HepG2 (cell line): ENCODE results near the gene SEPTIN10. TPM values are rescaled to one million over a fixed set of nuclear protein-coding genes. Genes with fewer than 3 reads are reported as not detected.

Experiments
- ATAC-seq: fragments of 200-7000 bp; cut with Tn5 transposase; 3 replicates; pipeline ENCODE4 v1.9.1; 2020; ENCODE audit warnings: mild to moderate bottlenecking, moderate library complexity
- BruUV-seq: library from RNA; stranded (reverse); fragments of 400-500 nt; replicated peaks from 2 replicates; lab custom pipeline; 2021; lab: Mats Ljungman, UMichigan
- CTCF ChIA-PET: fragments of 300-600 bp; formaldehyde crosslinking; extraction: SDS; loops from one replicate; lab custom pipeline; 2021; ENCODE audit warnings: low total read pairs, inconsistent platforms, low intra/inter-chr PET ratio; lab: Yijun Ruan, JAX
- POLR2A ChIA-PET: fragments of 350-600 bp; sonication (Branson Sonifier 250); formaldehyde crosslinking; loops from one replicate; lab custom pipeline; 2020; ENCODE audit warnings: antibody characterized with exemption, inconsistent platforms; lab: Yijun Ruan, JAX
- DNase-seq: peaks from one replicate; pipeline ENCODE4 v3.0.0-alpha.2; 2015; ENCODE audit warnings: low spot score
- FAIRE-seq: peaks from 3 replicates; lab custom pipeline; 2011; peaks lifted over from hg19 to GRCh38; lab: Jason Lieb, UNC
- H2AFZ ChIP-seq: one replicate; pipeline ENCODE4 v1.6.1; 2011; ENCODE audit warnings: low read length, inconsistent platforms
- H3K27ac ChIP-seq: fragments of 300-600 bp; 3 replicates; pipeline ENCODE4 v1.8.0; 2011; ENCODE audit warnings: mixed run types, mild to moderate bottlenecking, mixed read lengths, low read length, inconsistent platforms; ENCODE audit not compliant: insufficient read depth; ENCODE audit errors: extremely low read length
- H3K27me3 ChIP-seq, 2 experiments: fragments of 200-600 bp in 1 of 2; 2 replicates in 1 of 2; 3 replicates in 1 of 2; pipeline versions ENCODE4 v1.6.0 to v1.8.0; 2011; ENCODE audit warnings: low read length in 2 of 2, mild to moderate bottlenecking in 2 of 2, moderate library complexity in 2 of 2, inconsistent platforms in 1 of 2; ENCODE audit not compliant: insufficient read depth in 2 of 2, control insufficient read depth in 1 of 2
- H3K36me3 ChIP-seq, 2 experiments: fragments of 200-600 bp in 1 of 2; replicated peaks in 1 of 2; 2 replicates in 1 of 2; 3 replicates in 1 of 2; pipeline versions ENCODE4 v1.5.1 to v1.8.0; 2011; ENCODE audit warnings: low read length in 2 of 2, inconsistent platforms in 1 of 2; ENCODE audit not compliant: insufficient read depth in 2 of 2, control insufficient read depth in 1 of 2
- H3K4me1 ChIP-seq: 2 replicates; pipeline ENCODE4 v1.5.1; 2012; ENCODE audit warnings: low read length, inconsistent platforms; ENCODE audit not compliant: insufficient read depth
- H3K4me2 ChIP-seq: 2 replicates; pipeline ENCODE4 v1.6.0; 2011; ENCODE audit warnings: low read depth, low read length, inconsistent platforms
- H3K4me3 ChIP-seq, 3 experiments: fragments of 200-600 bp in 1 of 3; sonication (generic), shearing (Covaris generic) in 1 of 3; replicated peaks in 1 of 3; 2 replicates each; pipeline ENCODE4 v1.5.1; 2011 to 2016; ENCODE audit warnings: low read length in 3 of 3, inconsistent platforms in 2 of 3, low read depth in 2 of 3, mild to moderate bottlenecking in 2 of 3, control low read depth in 1 of 3, mixed read lengths in 1 of 3; ENCODE audit not compliant: insufficient read depth in 1 of 3
- H3K79me2 ChIP-seq: one replicate; pipeline ENCODE4 v1.6.1; 2011; ENCODE audit warnings: low read length, inconsistent platforms; ENCODE audit not compliant: insufficient read depth
- H3K9ac ChIP-seq: 2 replicates; pipeline ENCODE4 v1.6.0; 2011; ENCODE audit warnings: mild to moderate bottlenecking, low read depth, low read length, inconsistent platforms; ENCODE audit not compliant: insufficient read depth
- H3K9me3 ChIP-seq: 2 replicates; pipeline ENCODE4 v1.5.1; 2012; ENCODE audit warnings: mild to moderate bottlenecking, low read length
- H4K20me1 ChIP-seq: 2 replicates; pipeline ENCODE4 v1.6.0; 2011; ENCODE audit warnings: inconsistent platforms, mild to moderate bottlenecking, low read length, moderate library complexity; ENCODE audit not compliant: insufficient read depth
- ATAD3A ChIP-seq: sonication (generic); formaldehyde crosslinking; IDR thresholded peaks from 2 replicates; pipeline ENCODE4 v1.4.0; 2020; ENCODE audit warnings: missing genetic modification reagents
- ATF7 ChIP-seq, 2 experiments: fragments of 450-650 bp in 1 of 2; sonication (generic) in 1 of 2; formaldehyde crosslinking in 1 of 2; IDR thresholded peaks; 2 replicates each; pipeline versions ENCODE4 v1.4.0 to v1.6.1; 2016 to 2020; ENCODE audit warnings: antibody characterized with exemption in 1 of 2, mild to moderate bottlenecking in 1 of 2, missing genetic modification reagents in 1 of 2
- EEA1 ChIP-seq: sonication (generic); formaldehyde crosslinking; IDR thresholded peaks from 2 replicates; pipeline ENCODE4 v1.5.1; 2020; ENCODE audit warnings: mild to moderate bottlenecking, missing genetic modification reagents, borderline replicate concordance
- MEIS1 ChIP-seq: sonication (generic); formaldehyde crosslinking; IDR thresholded peaks from 2 replicates; pipeline ENCODE4 v1.9.0; 2021; ENCODE audit warnings: mild to moderate bottlenecking, missing genetic modification reagents, moderate library complexity, borderline replicate concordance
- MIXL1 ChIP-seq: IDR thresholded peaks from 2 replicates; pipeline ENCODE4 v1.6.1; 2016
- POLR2A ChIP-seq, 2 experiments: IDR thresholded peaks; 2 replicates each; pipeline ENCODE4 v1.6.1; 2011; ENCODE audit warnings: low read depth in 2 of 2, low read length in 2 of 2, mild to moderate bottlenecking in 1 of 2, moderate library complexity in 1 of 2; ENCODE audit not compliant: insufficient read depth in 1 of 2
- PTBP1 ChIP-seq: fragments of 200-400 bp; formaldehyde crosslinking; IDR thresholded peaks from 2 replicates; pipeline ENCODE4 v1.6.1; 2018; ENCODE audit warnings: low read length, low read depth; ENCODE audit not compliant: poor library complexity, severe bottlenecking
- REL ChIP-seq: sonication (generic); formaldehyde crosslinking; conservative IDR thresholded peaks from 2 replicates; pipeline ENCODE4 v1.8.0; 2022; ENCODE audit warnings: mild to moderate bottlenecking, missing genetic modification reagents, moderate library complexity
- TBP ChIP-seq: sonication (generic); formaldehyde crosslinking; IDR thresholded peaks from 2 replicates; pipeline ENCODE4 v1.5.0; 2020; ENCODE audit warnings: missing genetic modification reagents
- ZMAT3 ChIP-seq: sonication (generic); formaldehyde crosslinking; conservative IDR thresholded peaks from 2 replicates; pipeline ENCODE4 v1.7.0; 2021; ENCODE audit warnings: missing genetic modification reagents
- ZNF337 ChIP-seq: sonication (generic); formaldehyde crosslinking; IDR thresholded peaks from 2 replicates; pipeline ENCODE4 v1.5.1; 2020; ENCODE audit warnings: missing genetic modification reagents, low read depth, mild to moderate bottlenecking, borderline replicate concordance
- ZNF644 ChIP-seq: IDR thresholded peaks from 2 replicates; pipeline ENCODE4 v1.6.1; 2016; ENCODE audit warnings: low read depth
- whole genome bisulfite sequencing: methylation state at CpG from one replicate; pipeline ENCODE4 v1.1.6; 2017; ENCODE audit warnings: low lambda C conversion rate; 5-methylcytosine and 5-hydroxymethylcytosine counted together
- in situ Hi-C: cut with HindIII; loops from 2 replicates; pipeline ENCODE4 v1.10.0; 2017; ENCODE audit warnings: low pct_unique_long_range_greater_than_20kb; ENCODE audit not compliant: extremely low pct_ligation_motif_present
- intact Hi-C: fragments of 100-400 bp; cut with micrococcal nuclease; formaldehyde crosslinking; loops from one replicate; pipeline ENCODE4 v1.10.0; 2022; ENCODE audit not compliant: unreplicated experiment
- polyA plus RNA-seq, 8 experiments: library from polyadenylated mRNA; depleted of rRNA in 3 of 8; stranded (reverse) in 7 of 8; unstranded in 1 of 8; fragments of >200 nt; fragmentation: Illumina TruSeq in 4 of 8; extraction: Trizol in 4 of 8; gene quantifications; 2 replicates each; pipeline versions ENCODE4 v1.2.1 to v1.2.3, GENCODE V29; 2011 to 2016; ENCODE audit warnings: low read depth in 4 of 8, missing spikeins in 1 of 8, mixed read lengths in 1 of 8; ENCODE audit not compliant: insufficient read depth in 1 of 8
- total RNA-seq, 5 experiments: library from RNA; depleted of rRNA; stranded (reverse); fragments of >200 nt; fragmentation: Illumina TruSeq; extraction: Trizol; gene quantifications; 2 replicates each; pipeline ENCODE4 v1.2.3, GENCODE V29; 2016; ENCODE audit warnings: low read depth in 1 of 5
- TF ChIP-seq, protein P1 (sequence below): sonication (generic); formaldehyde crosslinking; IDR thresholded peaks from 2 replicates; pipeline ENCODE4 v1.8.0; 2023; ENCODE audit warnings: mild to moderate bottlenecking, missing genetic modification reagents
- TF ChIP-seq, protein P2 (sequence below): sonication (generic); formaldehyde crosslinking; IDR thresholded peaks from 2 replicates; pipeline ENCODE4 v1.4.0; 2020; ENCODE audit warnings: missing genetic modification reagents, borderline replicate concordance
- TF ChIP-seq, protein P3 (sequence below): sonication (generic); formaldehyde crosslinking; IDR thresholded peaks from 2 replicates; pipeline ENCODE4 v1.4.0; 2020; ENCODE audit warnings: missing genetic modification reagents
- TF ChIP-seq, protein P4 (sequence below): sonication (generic); formaldehyde crosslinking; IDR thresholded peaks from 2 replicates; pipeline ENCODE4 v1.5.0; 2020; ENCODE audit warnings: mild to moderate bottlenecking, missing genetic modification reagents

Gene SEPTIN10
- total and polyA plus RNA-seq, 2 of the 13 experiments (the other 11 are each of a cell fraction or from before 2014, with no cell fraction given): 45.8 to 67.5 TPM

DNA sequence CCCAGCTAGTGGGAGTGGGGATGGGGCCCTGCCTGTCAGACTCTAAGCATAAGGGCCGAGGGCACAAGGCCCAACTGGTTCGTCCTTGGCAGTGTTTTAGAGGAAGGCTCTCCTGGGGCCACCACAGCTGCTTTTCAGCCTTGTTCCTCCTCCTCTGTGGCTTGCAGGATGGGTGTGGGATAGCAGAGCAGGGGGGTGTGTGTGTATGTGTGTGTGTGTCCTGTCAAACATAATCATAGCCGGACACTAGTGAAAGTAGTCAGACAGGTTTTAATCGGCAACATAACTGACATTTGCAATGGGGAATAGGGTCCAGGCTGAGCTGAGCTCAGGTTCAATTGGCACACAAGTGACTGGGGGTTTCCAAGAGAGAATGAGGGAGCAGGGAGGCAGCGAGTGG is 114.2 kb downstream of the SEPTIN10 start:
- H3K4me1 ChIP-seq: no peaks in the 10 kb centered on the region
- FAIRE-seq (no peak), DNase-seq (no peak), ATAC-seq (no peak)
- no peaks in the 10 kb centered on the region for H3K79me2 ChIP-seq
- H2AFZ ChIP-seq: no peak overlapping the region
- no peaks in the 10 kb centered on the region for H4K20me1 ChIP-seq
- TF ChIP-seq, protein P1, sequence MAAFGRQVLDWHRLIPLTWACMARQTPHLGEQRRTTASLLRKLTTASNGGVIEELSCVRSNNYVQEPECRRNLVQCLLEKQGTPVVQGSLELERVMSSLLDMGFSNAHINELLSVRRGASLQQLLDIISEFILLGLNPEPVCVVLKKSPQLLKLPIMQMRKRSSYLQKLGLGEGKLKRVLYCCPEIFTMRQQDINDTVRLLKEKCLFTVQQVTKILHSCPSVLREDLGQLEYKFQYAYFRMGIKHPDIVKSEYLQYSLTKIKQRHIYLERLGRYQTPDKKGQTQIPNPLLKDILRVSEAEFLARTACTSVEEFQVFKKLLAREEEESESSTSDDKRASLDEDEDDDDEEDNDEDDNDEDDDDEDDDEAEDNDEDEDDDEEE (CRISPR knock-in tag): no peak
- no peak for TF ChIP-seq REL
- TF ChIP-seq, protein P2, sequence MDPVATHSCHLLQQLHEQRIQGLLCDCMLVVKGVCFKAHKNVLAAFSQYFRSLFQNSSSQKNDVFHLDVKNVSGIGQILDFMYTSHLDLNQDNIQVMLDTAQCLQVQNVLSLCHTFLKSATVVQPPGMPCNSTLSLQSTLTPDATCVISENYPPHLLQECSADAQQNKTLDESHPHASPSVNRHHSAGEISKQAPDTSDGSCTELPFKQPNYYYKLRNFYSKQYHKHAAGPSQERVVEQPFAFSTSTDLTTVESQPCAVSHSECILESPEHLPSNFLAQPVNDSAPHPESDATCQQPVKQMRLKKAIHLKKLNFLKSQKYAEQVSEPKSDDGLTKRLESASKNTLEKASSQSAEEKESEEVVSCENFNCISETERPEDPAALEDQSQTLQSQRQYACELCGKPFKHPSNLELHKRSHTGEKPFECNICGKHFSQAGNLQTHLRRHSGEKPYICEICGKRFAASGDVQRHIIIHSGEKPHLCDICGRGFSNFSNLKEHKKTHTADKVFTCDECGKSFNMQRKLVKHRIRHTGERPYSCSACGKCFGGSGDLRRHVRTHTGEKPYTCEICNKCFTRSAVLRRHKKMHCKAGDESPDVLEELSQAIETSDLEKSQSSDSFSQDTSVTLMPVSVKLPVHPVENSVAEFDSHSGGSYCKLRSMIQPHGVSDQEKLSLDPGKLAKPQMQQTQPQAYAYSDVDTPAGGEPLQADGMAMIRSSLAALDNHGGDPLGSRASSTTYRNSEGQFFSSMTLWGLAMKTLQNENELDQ (CRISPR knock-in tag): no peak
- no peak for TF ChIP-seq MIXL1 (CRISPR knock-in tag)
- TF ChIP-seq ZMAT3 (CRISPR knock-in tag): no peak
- TF ChIP-seq TBP (CRISPR knock-in tag): no peak
- TF ChIP-seq PTBP1: no peak
- no peak for TF ChIP-seq ZNF644 (CRISPR knock-in tag)
- TF ChIP-seq, protein P3, sequence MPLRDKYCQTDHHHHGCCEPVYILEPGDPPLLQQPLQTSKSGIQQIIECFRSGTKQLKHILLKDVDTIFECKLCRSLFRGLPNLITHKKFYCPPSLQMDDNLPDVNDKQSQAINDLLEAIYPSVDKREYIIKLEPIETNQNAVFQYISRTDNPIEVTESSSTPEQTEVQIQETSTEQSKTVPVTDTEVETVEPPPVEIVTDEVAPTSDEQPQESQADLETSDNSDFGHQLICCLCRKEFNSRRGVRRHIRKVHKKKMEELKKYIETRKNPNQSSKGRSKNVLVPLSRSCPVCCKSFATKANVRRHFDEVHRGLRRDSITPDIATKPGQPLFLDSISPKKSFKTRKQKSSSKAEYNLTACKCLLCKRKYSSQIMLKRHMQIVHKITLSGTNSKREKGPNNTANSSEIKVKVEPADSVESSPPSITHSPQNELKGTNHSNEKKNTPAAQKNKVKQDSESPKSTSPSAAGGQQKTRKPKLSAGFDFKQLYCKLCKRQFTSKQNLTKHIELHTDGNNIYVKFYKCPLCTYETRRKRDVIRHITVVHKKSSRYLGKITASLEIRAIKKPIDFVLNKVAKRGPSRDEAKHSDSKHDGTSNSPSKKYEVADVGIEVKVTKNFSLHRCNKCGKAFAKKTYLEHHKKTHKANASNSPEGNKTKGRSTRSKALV (CRISPR knock-in tag): no peak
- no peak for TF ChIP-seq ATAD3A
- no peak for TF ChIP-seq ATF7 (IDR thresholded peaks at IDR 0.05)
- no peak for TF ChIP-seq ATF7 (CRISPR knock-in tag; IDR thresholded peaks at IDR 0.05)
- TF ChIP-seq EEA1 (CRISPR knock-in tag): no peak
- TF ChIP-seq POLR2A (IDR thresholded peaks at IDR 0.05; ENCODE audit: insufficient read depth in 1 of 2, low read depth in 2 of 2, low read length in 2 of 2): no peak
- TF ChIP-seq, protein P4, sequence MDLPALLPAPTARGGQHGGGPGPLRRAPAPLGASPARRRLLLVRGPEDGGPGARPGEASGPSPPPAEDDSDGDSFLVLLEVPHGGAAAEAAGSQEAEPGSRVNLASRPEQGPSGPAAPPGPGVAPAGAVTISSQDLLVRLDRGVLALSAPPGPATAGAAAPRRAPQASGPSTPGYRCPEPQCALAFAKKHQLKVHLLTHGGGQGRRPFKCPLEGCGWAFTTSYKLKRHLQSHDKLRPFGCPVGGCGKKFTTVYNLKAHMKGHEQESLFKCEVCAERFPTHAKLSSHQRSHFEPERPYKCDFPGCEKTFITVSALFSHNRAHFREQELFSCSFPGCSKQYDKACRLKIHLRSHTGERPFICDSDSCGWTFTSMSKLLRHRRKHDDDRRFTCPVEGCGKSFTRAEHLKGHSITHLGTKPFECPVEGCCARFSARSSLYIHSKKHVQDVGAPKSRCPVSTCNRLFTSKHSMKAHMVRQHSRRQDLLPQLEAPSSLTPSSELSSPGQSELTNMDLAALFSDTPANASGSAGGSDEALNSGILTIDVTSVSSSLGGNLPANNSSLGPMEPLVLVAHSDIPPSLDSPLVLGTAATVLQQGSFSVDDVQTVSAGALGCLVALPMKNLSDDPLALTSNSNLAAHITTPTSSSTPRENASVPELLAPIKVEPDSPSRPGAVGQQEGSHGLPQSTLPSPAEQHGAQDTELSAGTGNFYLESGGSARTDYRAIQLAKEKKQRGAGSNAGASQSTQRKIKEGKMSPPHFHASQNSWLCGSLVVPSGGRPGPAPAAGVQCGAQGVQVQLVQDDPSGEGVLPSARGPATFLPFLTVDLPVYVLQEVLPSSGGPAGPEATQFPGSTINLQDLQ: no peak
- no peak for TF ChIP-seq MEIS1 (CRISPR knock-in tag)
- no peak for TF ChIP-seq ZNF337 (CRISPR knock-in tag)
- no TSS peak for BruUV-seq
- intact Hi-C loops (no loop called here), in situ Hi-C loops (no loop called here)
- POLR2A ChIA-PET: no interaction called here
- no peaks in the 10 kb centered on the region for H3K9me3 ChIP-seq
- peaks cover 3 to 8% of the 10 kb centered on the region in 2 experiments; a peak in 2 of 5 replicates for H3K27me3 ChIP-seq
- 14% methylated on average over 5 of the region's 5 CpGs for WGBS
- CTCF ChIA-PET: no interaction called here
- H3K36me3 ChIP-seq: no peaks in the 10 kb centered on the region
- no peak overlapping the region for H3K9ac ChIP-seq
- no peak overlapping the region for H3K27ac ChIP-seq
- no peak overlapping the region for H3K4me2 ChIP-seq
- H3K4me3 ChIP-seq: no peak overlapping the region
